GM13977 (cell line): Measurements from ENCODE around the gene CD79A.
"Not testable (repeated sequence)": the region's sequence is repeated elsewhere in the genome, so short reads cannot be mapped to it uniquely, and the experiment has no call there.

ENCODE experiments used
- DNase-seq: peaks from one replicate; pipeline ENCODE4 v3.0.0; 2012; ENCODE audit warnings: low spot score
- CTCF ChIP-seq: IDR thresholded peaks from 2 replicates; pipeline ENCODE4 v1.5.1; 2012; ENCODE audit warnings: mild to moderate bottlenecking, control low read depth; ENCODE audit not compliant: insufficient read depth; ENCODE audit errors: extremely low read depth, missing control alignments
- in situ Hi-C: fragments of 300-500 bp; cut with MboI; formaldehyde crosslinking; loops from one replicate; pipeline ENCODE4 v1.12.0; 2022; ENCODE audit warnings: low sequenced_read_pairs, low pct_unique_long_range_greater_than_20kb, mixed read lengths, inconsistent platforms; ENCODE audit not compliant: unreplicated experiment

The CD79A gene

GRCh38 chr19:41910240-41910991 is 33.3 kb downstream of the CD79A start:
- no peak for DNase-seq
- in situ Hi-C loops: no loop called here
- TF ChIP-seq CTCF: no peak

- in situ Hi-C loops: no loop called here
- TF ChIP-seq CTCF: no peak
Observed at GRCh38 chr19:41910992-41911888, 34.2 kb downstream of the CD79A start.

GRCh38 chr19:41911889-41912731 is 35.0 kb downstream of the CD79A start:
- no peak for TF ChIP-seq CTCF
- in situ Hi-C loops: no loop called here
- DNase-seq: no peak

More at GRCh38 chr19:41910992-41911888, 34.2 kb downstream of the CD79A start:
- DNase-seq: no peak

GRCh38 chr19:41912899-41913537 is 35.9 kb downstream of the CD79A start:
- TF ChIP-seq CTCF: no peak
- DNase-seq: no peak

GRCh38 chr19:41913538-41914423 is 36.7 kb downstream of the CD79A start:
- TF ChIP-seq CTCF: no peak
- no peak for DNase-seq
- in situ Hi-C loops: no loop called here

More at GRCh38 chr19:41912899-41913537, 35.9 kb downstream of the CD79A start:
- in situ Hi-C loops: no loop called here

- DNase-seq, in situ Hi-C loops: not testable (repeated sequence)
Observed at GRCh38 chr19:41914424-41914834, 37.4 kb downstream of the CD79A start.
